ENCODE results near the gene UQCR11. TPM values are rescaled to one million over a fixed set of nuclear protein-coding genes. Genes with fewer than 3 reads are reported as not detected.

The UQCR11 gene
- total RNA-seq, 2 donors from 2014 or later: 103 to 113 TPM

- Mint-ChIP-seq H3K36me3 (ENCODE audit: insufficient read depth in 2 of 2) (no peaks in the 10 kb centered on the region), H3K4me1 (ENCODE audit: low read depth) (no peaks in the 10 kb centered on the region), H3K27me3 (ENCODE audit: low read depth) (no peaks in the 10 kb centered on the region), H3K4me3 (no peak overlapping the region), H3K27ac (no peak overlapping the region), H3K9me3 (no peaks in the 10 kb centered on the region)
- ATAC-seq (replicated peaks in 1 of 2) (no peak), DNase-seq (no peak)
Observed at GRCh38 chr19:1558552-1558951, 46.7 kb downstream of the UQCR11 start.

GRCh38 chr19:1556390-1557070 is 48.7 kb downstream of the UQCR11 start:
- Mint-ChIP-seq H3K4me1 (ENCODE audit: low read depth) (no peaks in the 10 kb centered on the region), H3K4me3 (no peak overlapping the region), H3K36me3 (ENCODE audit: insufficient read depth in 2 of 2) (no peaks in the 10 kb centered on the region), H3K27me3 (ENCODE audit: low read depth) (peaks cover 6% of the 10 kb centered on the region), H3K27ac (no peak overlapping the region), H3K9me3 (no peaks in the 10 kb centered on the region)
- DNase-seq: no peak
- ATAC-seq (replicated peaks in 1 of 2): no peak

- ATAC-seq (replicated peaks in 1 of 2): no peak
- Mint-ChIP-seq H3K27me3 (ENCODE audit: low read depth) (peaks cover 6% of the 10 kb centered on the region), H3K36me3 (ENCODE audit: insufficient read depth in 2 of 2) (no peaks in the 10 kb centered on the region), H3K9me3 (no peaks in the 10 kb centered on the region), H3K27ac (no peak overlapping the region), H3K4me1 (ENCODE audit: low read depth) (no peaks in the 10 kb centered on the region), H3K4me3 (no peak overlapping the region)
- DNase-seq: no peak
Observed at GRCh38 chr19:1555487-1556389, 49.5 kb downstream of the UQCR11 start.

- Mint-ChIP-seq H3K9me3 (peaks cover 0 to 2% of the 10 kb centered on the region in 2 donors), H3K27ac (no peak overlapping the region), H3K27me3 (ENCODE audit: low read depth) (peaks cover 6% of the 10 kb centered on the region), H3K4me1 (ENCODE audit: low read depth) (no peaks in the 10 kb centered on the region), H3K36me3 (ENCODE audit: insufficient read depth in 2 of 2) (no peaks in the 10 kb centered on the region), H3K4me3 (no peak overlapping the region)
- ATAC-seq (replicated peaks in 1 of 2) (no peak), DNase-seq (no peak)
Observed at GRCh38 chr19:1554968-1555367, 50.3 kb downstream of the UQCR11 start.

- H3K27ac Mint-ChIP-seq: no peak overlapping the region
- H3K9me3 Mint-ChIP-seq: peaks cover 0 to 2% of the 10 kb centered on the region in 2 donors
- no peaks in the 10 kb centered on the region for H3K4me1 Mint-ChIP-seq (ENCODE audit: low read depth)
- no peak for DNase-seq
- H3K4me3 Mint-ChIP-seq: no peak overlapping the region
- no peaks in the 10 kb centered on the region for H3K36me3 Mint-ChIP-seq (ENCODE audit: insufficient read depth in 2 of 2)
- H3K27me3 Mint-ChIP-seq (ENCODE audit: low read depth): peaks cover 6% of the 10 kb centered on the region
- ATAC-seq (replicated peaks in 1 of 2): no peak
Observed at GRCh38 chr19:1553415-1553814, 51.8 kb downstream of the UQCR11 start.

GRCh38 chr19:1551068-1552040 is 53.9 kb downstream of the UQCR11 start:
- H3K36me3 Mint-ChIP-seq (ENCODE audit: insufficient read depth in 2 of 2): no peaks in the 10 kb centered on the region
- H3K27me3 Mint-ChIP-seq (ENCODE audit: low read depth): peaks cover 6% of the 10 kb centered on the region
- no peak for DNase-seq
- no peak overlapping the region for H3K27ac Mint-ChIP-seq
- H3K9me3 Mint-ChIP-seq: peaks cover 0 to 2% of the 10 kb centered on the region in 2 donors
- no peak overlapping the region for H3K4me3 Mint-ChIP-seq
- no peaks in the 10 kb centered on the region for H3K4me1 Mint-ChIP-seq (ENCODE audit: low read depth)
- ATAC-seq (replicated peaks in 1 of 2): no peak

GRCh38 chr19:1549332-1549945 is 55.8 kb downstream of the UQCR11 start:
- Mint-ChIP-seq H3K36me3 (ENCODE audit: insufficient read depth in 2 of 2) (no peaks in the 10 kb centered on the region), H3K27ac (no peak overlapping the region), H3K4me1 (ENCODE audit: low read depth) (no peaks in the 10 kb centered on the region), H3K9me3 (peaks cover 0 to 2% of the 10 kb centered on the region in 2 donors), H3K4me3 (no peak overlapping the region), H3K27me3 (ENCODE audit: low read depth) (peaks cover 6% of the 10 kb centered on the region)
- no peak for DNase-seq
- no peak for ATAC-seq (replicated peaks in 1 of 2)

Other genes starting within 250 kb of the UQCR11 start
- 100 to 1,000 TPM in 1 of 2 donors, 10 to 100 TPM in 1; 96.5 to 107 TPM for gene NDUFS7, start 221.6 kb downstream of the UQCR11 start, total RNA-seq
- 10 to 100 TPM; 13.6 to 17.7 TPM for gene GAMT, start 203.9 kb downstream of the UQCR11 start, total RNA-seq
- 100 to 1,000 TPM; 219 to 252 TPM for gene DAZAP1, start 197.9 kb downstream of the UQCR11 start, total RNA-seq
- 1,000 to 10,000 TPM; 1,293 to 1,490 TPM for gene RPS15, start 167.1 kb downstream of the UQCR11 start, total RNA-seq
- under 1 TPM; 0.02 to 0.14 TPM for gene APC2, start 155.3 kb downstream of the UQCR11 start, total RNA-seq
- gene C19orf25, start 126.2 kb downstream of the UQCR11 start, total RNA-seq: 10 to 100 TPM; 28.1 to 31.7 TPM
- 10 to 100 TPM; 13.3 to 16.6 TPM for gene PCSK4, start 115.1 kb downstream of the UQCR11 start, total RNA-seq
- gene REEP6, start 114.3 kb downstream of the UQCR11 start, total RNA-seq: 1 to 10 TPM; 1.7 to 3.8 TPM
- 1 to 10 TPM; 4.3 to 5.5 TPM for gene ADAMTSL5, start 92.4 kb downstream of the UQCR11 start, total RNA-seq
- gene PLK5, start 81.4 kb downstream of the UQCR11 start, total RNA-seq: not detected
- 1 to 10 TPM; 6.4 to 6.8 TPM for gene MEX3D, start 37.1 kb downstream of the UQCR11 start, total RNA-seq
- 10 to 100 TPM; 71.2 to 77.9 TPM for gene MBD3, start 12.6 kb downstream of the UQCR11 start, total RNA-seq
- gene TCF3, start 47.2 kb upstream of the UQCR11 start, total RNA-seq: 100 to 1,000 TPM; 112 to 126 TPM
- gene ONECUT3, start 148.0 kb upstream of the UQCR11 start, total RNA-seq: not detected
- gene ATP8B3, start 206.8 kb upstream of the UQCR11 start, total RNA-seq: 10 to 100 TPM; 12.1 to 12.8 TPM
- gene REXO1, start 243.0 kb upstream of the UQCR11 start, total RNA-seq: 10 to 100 TPM; 41.4 to 46.5 TPM